MM.1S (cell line): ENCODE data around the gene TRMU.

Experiments used
- DNase-seq: peaks from one replicate; pipeline ENCODE4 v3.0.0-alpha.2; 2015
- H2AFZ ChIP-seq: fragments of 300-600 bp; sonication (generic); 2 replicates; pipeline ENCODE4 v1.6.0; 2016; ENCODE audit warnings: antibody characterized with exemption, low read length
- H3F3A ChIP-seq: fragments of 300-600 bp; sonication (generic); 2 replicates; pipeline ENCODE4 v1.6.1; 2016; ENCODE audit warnings: mild to moderate bottlenecking, antibody characterized with exemption, low read length, moderate library complexity, mixed read lengths; ENCODE audit not compliant: insufficient read depth
- H3K27ac ChIP-seq: fragments of 300-600 bp; sonication (generic); 2 replicates; pipeline ENCODE4 v1.5.1; 2016; ENCODE audit warnings: mild to moderate bottlenecking, low read length
- H3K27me3 ChIP-seq: fragments of 300-600 bp; sonication (generic); replicated peaks from 2 replicates; pipeline ENCODE4 v1.6.0; 2016; ENCODE audit warnings: low read length; ENCODE audit not compliant: insufficient read depth
- H3K36me3 ChIP-seq: fragments of 300-600 bp; sonication (generic); replicated peaks from 2 replicates; pipeline ENCODE4 v1.6.1; 2016; ENCODE audit warnings: mild to moderate bottlenecking, low read length, mixed read lengths; ENCODE audit not compliant: insufficient read depth
- H3K4me1 ChIP-seq: fragments of 300-600 bp; sonication (generic); 2 replicates; pipeline ENCODE4 v1.6.1; 2016; ENCODE audit warnings: low read length, mixed read lengths
- H3K4me2 ChIP-seq: fragments of 300-600 bp; sonication (generic); 2 replicates; pipeline ENCODE4 v1.6.0; 2016; ENCODE audit warnings: low read depth, low read length
- H3K4me3 ChIP-seq: fragments of 300-600 bp; sonication (generic); 2 replicates; pipeline ENCODE4 v1.5.1; 2016; ENCODE audit warnings: low read length, mixed read lengths
- H3K79me2 ChIP-seq: fragments of 300-600 bp; sonication (generic); 2 replicates; pipeline ENCODE4 v1.6.1; 2016; ENCODE audit warnings: mixed run types, low read length, mixed read lengths
- H3K9ac ChIP-seq: fragments of 300-600 bp; sonication (generic); 2 replicates; pipeline ENCODE4 v1.6.1; 2016; ENCODE audit warnings: low read length, mixed read lengths
- H3K9me2 ChIP-seq: fragments of 300-600 bp; sonication (generic); replicated peaks from 2 replicates; pipeline ENCODE4 v1.6.1; 2016; ENCODE audit warnings: mild to moderate bottlenecking, low read length, mixed read lengths; ENCODE audit not compliant: insufficient read depth
- H3K9me3 ChIP-seq: fragments of 300-600 bp; sonication (generic); replicated peaks from 2 replicates; pipeline ENCODE4 v1.6.1; 2016; ENCODE audit warnings: mild to moderate bottlenecking, low read length, mixed read lengths; ENCODE audit not compliant: insufficient read depth
- H4K20me1 ChIP-seq: fragments of 300-600 bp; sonication (generic); 2 replicates; pipeline ENCODE4 v1.6.1; 2016; ENCODE audit warnings: mild to moderate bottlenecking, low read length, moderate library complexity, mixed read lengths; ENCODE audit not compliant: insufficient read depth
- EZH2 ChIP-seq: fragments of 300-600 bp; sonication (generic); optimal IDR thresholded peaks from 2 replicates; pipeline ENCODE3; 2017; ENCODE audit warnings: low read depth, mild to moderate bottlenecking, antibody characterized with exemption, low read length, mixed read lengths
- EZH2phosphoT487 ChIP-seq: fragments of 300-600 bp; sonication (generic); IDR thresholded peaks from 2 replicates; pipeline ENCODE4 v1.6.1; 2018; ENCODE audit warnings: antibody characterized with exemption, low read length
- TF ChIP-seq, protein P1 (sequence below): fragments of 300-600 bp; sonication (generic); IDR thresholded peaks from 2 replicates; pipeline ENCODE4 v1.5.1; 2016; ENCODE audit warnings: antibody characterized with exemption, low read length, mixed read lengths

TRMU gene

DNA sequence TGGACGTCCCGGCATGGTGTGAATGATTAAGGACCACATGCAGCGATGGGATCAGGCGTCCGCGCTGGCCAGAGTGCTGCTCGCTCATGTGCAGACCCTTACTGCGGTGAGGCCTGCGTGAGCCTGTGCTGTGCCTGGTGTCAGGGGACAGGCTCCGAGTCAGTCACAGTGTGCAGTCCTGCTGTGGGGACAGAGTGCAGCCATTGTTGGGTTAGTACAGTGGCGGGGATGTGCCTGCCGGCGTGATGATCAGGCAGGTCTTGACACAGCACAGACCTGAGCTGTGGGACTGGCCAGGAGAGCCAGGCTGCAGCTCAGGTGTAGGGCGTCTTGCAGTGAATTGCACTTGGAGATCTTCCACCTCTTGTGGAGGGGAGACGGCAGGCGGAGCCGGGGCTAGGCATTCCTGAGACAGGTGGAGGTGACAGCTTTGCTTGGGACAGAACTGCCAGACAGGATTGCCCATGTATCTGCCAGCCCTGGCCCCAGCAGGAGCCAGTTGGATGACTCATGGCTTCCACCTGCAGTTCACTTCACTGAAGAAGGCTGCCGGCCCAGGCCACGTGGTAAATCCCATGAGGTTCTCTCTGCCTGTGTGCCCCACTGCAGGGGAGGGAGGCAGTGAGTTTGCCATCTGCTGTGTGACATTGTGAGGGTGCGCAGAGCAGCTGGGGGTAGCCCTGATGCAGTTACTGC, 17.3 kb downstream of the TRMU start:
- Histone ChIP-seq H3K4me3 (no peak overlapping the region), H3K9me2 (no peaks in the 10 kb centered on the region), H3K36me3 (peaks cover 4% of the 10 kb centered on the region; the same call in 1 of the 2 replicates), H3K9ac (no peak overlapping the region), H3K4me1 (no peaks in the 10 kb centered on the region), H3K27me3 (no peaks in the 10 kb centered on the region), H4K20me1 (no peaks in the 10 kb centered on the region; the same call in 1 of the 2 replicates), H3K27ac (no peak overlapping the region), H3F3A (no peaks in the 10 kb centered on the region), H3K79me2 (peaks cover 5% of the 10 kb centered on the region; the same call in 1 of the 2 replicates), H3K9me3 (no peaks in the 10 kb centered on the region), H3K4me2 (no peak overlapping the region), H2AFZ (no peak overlapping the region)
- TF ChIP-seq, protein P1, sequence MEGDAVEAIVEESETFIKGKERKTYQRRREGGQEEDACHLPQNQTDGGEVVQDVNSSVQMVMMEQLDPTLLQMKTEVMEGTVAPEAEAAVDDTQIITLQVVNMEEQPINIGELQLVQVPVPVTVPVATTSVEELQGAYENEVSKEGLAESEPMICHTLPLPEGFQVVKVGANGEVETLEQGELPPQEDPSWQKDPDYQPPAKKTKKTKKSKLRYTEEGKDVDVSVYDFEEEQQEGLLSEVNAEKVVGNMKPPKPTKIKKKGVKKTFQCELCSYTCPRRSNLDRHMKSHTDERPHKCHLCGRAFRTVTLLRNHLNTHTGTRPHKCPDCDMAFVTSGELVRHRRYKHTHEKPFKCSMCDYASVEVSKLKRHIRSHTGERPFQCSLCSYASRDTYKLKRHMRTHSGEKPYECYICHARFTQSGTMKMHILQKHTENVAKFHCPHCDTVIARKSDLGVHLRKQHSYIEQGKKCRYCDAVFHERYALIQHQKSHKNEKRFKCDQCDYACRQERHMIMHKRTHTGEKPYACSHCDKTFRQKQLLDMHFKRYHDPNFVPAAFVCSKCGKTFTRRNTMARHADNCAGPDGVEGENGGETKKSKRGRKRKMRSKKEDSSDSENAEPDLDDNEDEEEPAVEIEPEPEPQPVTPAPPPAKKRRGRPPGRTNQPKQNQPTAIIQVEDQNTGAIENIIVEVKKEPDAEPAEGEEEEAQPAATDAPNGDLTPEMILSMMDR = no peak
- TF ChIP-seq EZH2 (no peak), EZH2phosphoT487 (no peak)
- no peak for DNase-seq

DNA sequence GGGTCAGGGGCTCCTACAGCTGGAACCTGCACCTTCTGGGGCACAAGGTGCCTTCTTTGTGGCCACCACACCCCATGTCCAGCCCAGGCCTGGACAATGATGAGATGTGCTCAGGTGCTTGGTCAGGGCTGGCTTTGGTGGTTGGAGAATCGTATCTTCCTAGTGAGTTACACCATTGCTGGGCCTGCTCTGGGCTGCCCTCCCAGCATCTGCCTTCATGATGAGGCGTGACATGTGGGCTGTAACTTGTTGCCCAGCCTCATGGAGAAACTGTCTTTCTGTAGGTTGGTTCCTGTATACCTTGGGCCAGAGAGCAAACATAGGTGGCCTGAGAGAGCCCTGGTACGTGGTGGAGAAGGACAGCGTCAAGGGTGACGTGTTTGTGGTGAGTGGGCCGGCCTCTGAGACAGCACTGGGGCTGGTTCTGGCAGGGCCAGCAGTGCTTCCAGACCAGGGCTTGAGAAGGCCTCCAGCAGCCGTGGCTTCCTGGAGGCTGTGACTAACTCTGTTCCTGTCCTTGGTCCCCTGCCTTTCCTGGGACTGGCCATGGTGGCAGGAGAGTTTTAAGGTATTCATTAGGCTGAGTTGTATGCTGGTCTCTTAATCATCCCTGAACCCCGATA, 18.1 kb downstream of the TRMU start:
- Histone ChIP-seq H3K9me3 (no peaks in the 10 kb centered on the region), H3K79me2 (no peaks in the 10 kb centered on the region; the same call in 1 of the 2 replicates), H3K9me2 (no peaks in the 10 kb centered on the region), H3K4me3 (no peak overlapping the region), H3K9ac (no peak overlapping the region), H4K20me1 (no peaks in the 10 kb centered on the region; the same call in 1 of the 2 replicates), H3K4me2 (no peak overlapping the region), H3K36me3 (peaks cover 4% of the 10 kb centered on the region; the same call in 1 of the 2 replicates), H2AFZ (no peak overlapping the region), H3F3A (no peaks in the 10 kb centered on the region), H3K4me1 (no peaks in the 10 kb centered on the region), H3K27ac (no peak overlapping the region), H3K27me3 (no peaks in the 10 kb centered on the region)
- TF ChIP-seq EZH2 = no peak
- no peak for TF ChIP-seq EZH2phosphoT487
- TF ChIP-seq, protein P1 = no peak
- no peak for DNase-seq

DNA sequence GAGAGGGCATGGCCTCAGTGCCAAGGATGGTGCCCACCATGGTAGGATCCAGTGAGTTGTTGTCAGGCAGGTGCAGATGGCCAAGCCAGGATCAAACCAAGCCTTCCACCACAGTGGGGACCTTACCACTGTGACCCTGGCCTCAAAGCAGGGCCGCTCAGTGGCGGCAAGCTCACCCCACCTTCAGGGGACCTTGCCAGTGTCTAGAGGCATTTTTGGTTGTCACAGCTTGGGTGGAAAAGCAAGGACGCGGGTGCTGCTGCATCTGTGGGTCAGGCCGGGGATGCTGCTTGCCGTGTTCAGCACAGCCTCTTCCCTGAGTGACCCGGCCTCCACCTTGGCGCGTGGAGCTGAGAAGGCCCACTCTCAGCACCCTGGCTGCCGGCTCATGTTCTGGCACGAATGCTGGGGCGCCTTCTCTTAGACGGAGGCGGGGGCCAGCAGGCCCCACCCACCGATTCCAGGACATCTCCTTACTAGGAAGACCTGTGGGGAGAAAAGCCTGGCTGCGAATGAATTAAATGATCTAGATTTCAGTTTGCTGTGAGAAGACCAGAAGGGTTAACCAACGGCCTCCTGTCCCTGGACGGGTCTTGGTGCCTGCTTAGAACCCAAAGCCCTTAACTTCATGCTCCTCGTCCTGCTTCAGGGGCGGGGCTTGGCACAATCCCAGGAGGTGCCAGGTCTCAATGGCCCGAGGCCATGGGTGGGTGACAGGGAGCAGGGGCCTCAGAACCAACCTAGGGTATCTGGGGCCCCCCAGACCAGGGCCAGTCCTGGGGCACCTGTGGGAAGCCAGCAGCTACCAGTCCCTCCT, 18.9 kb downstream of the TRMU start:
- Histone ChIP-seq H3K36me3 (peaks cover 4% of the 10 kb centered on the region; the same call in 1 of the 2 replicates), H3K4me3 (no peak overlapping the region), H3K9me3 (no peaks in the 10 kb centered on the region), H3F3A (no peaks in the 10 kb centered on the region), H3K79me2 (no peaks in the 10 kb centered on the region; the same call in 1 of the 2 replicates), H3K4me1 (no peaks in the 10 kb centered on the region), H3K27ac (no peak overlapping the region), H3K9ac (no peak overlapping the region), H3K4me2 (no peak overlapping the region), H2AFZ (no peak overlapping the region), H3K9me2 (no peaks in the 10 kb centered on the region), H4K20me1 (no peaks in the 10 kb centered on the region; the same call in 1 of the 2 replicates), H3K27me3 (no peaks in the 10 kb centered on the region)
- TF ChIP-seq EZH2 = no peak
- TF ChIP-seq, protein P1 = no peak
- TF ChIP-seq EZH2phosphoT487 = no peak
- no peak for DNase-seq
